ENCODE results near the gene CCDC116. TPM values are rescaled to one million over a fixed set of nuclear protein-coding genes. Genes with fewer than 3 reads are reported as not detected.
A peak's percentile ranks its signal among the peaks of the same experiment; 100 is the strongest.

The CCDC116 gene
- total and polyA plus RNA-seq, 9 donors: 0.46 to 0.88 (median 0.67) TPM; not detected in 1

- Histone ChIP-seq H3K4me1 (ENCODE audit: insufficient read depth) (peaks cover 6% of the 10 kb centered on the region), H3K4me3 (no peak overlapping the region), H3K36me3 (no peaks in the 10 kb centered on the region), H3K27ac (no peak overlapping the region), H3K9me3 (no peaks in the 10 kb centered on the region), H3K27me3 (no peaks in the 10 kb centered on the region)
- 53 to 65% (median 60%) methylated on average over 4 of the region's 4 CpGs for WGBS, 3 donors
- no peak for DNase-seq
- intact Hi-C loops (cut with DNase I): no loop called here
- TF ChIP-seq EP300 (IDR thresholded peaks at IDR 0.05) (no peak), POLR2A (IDR thresholded peaks at IDR 0.05) (no peak), CTCF (IDR thresholded peaks at IDR 0.05) (no peak)
Measured at GRCh38 chr22:21626073-21626734, 6.4 kb upstream of the CCDC116 start.

GRCh38 chr22:21626735-21627469 lies 5.7 kb upstream of the CCDC116 start:
- no peaks in the 10 kb centered on the region for H3K36me3 ChIP-seq
- intact Hi-C loops (cut with DNase I): no loop called here
- H3K4me3 ChIP-seq: no peak overlapping the region
- no peaks in the 10 kb centered on the region for H3K27me3 ChIP-seq
- peaks cover 6% of the 10 kb centered on the region for H3K4me1 ChIP-seq (ENCODE audit: insufficient read depth)
- DNase-seq: no peak
- no peak for TF ChIP-seq POLR2A (IDR thresholded peaks at IDR 0.05)
- no peak for TF ChIP-seq EP300 (IDR thresholded peaks at IDR 0.05)
- no peak for TF ChIP-seq CTCF (IDR thresholded peaks at IDR 0.05)
- H3K27ac ChIP-seq: no peak overlapping the region
- no peaks in the 10 kb centered on the region for H3K9me3 ChIP-seq
- 72 to 77% (median 74%) methylated on average over 11 of the region's 11 CpGs for WGBS, 3 donors

GRCh38 chr22:21628386-21629254 lies 3.9 kb upstream of the CCDC116 start:
- H3K36me3 ChIP-seq: no peaks in the 10 kb centered on the region
- WGBS, 3 donors: 54 to 74% (median 57%) methylated on average over 58 to 74 of the region's 74 CpGs
- H3K4me1 ChIP-seq (ENCODE audit: insufficient read depth): peaks cover 6% of the 10 kb centered on the region
- H3K27ac ChIP-seq: peak overlapping the region in 1 of 2 donors; percentile 69
- intact Hi-C loops (cut with DNase I): no loop called here
- TF ChIP-seq POLR2A (IDR thresholded peaks at IDR 0.05) (no peak), EP300 (IDR thresholded peaks at IDR 0.05) (no peak), CTCF (IDR thresholded peaks at IDR 0.05) (no peak)
- no peaks in the 10 kb centered on the region for H3K27me3 ChIP-seq
- DNase-seq: peak in 4 of 5 donors; percentile 38 to 58 (median 55)
- H3K4me3 ChIP-seq: peak overlapping the region; percentile 99
- H3K9me3 ChIP-seq: no peaks in the 10 kb centered on the region
